ENCODE results near the gene ME3. TPM values are rescaled to one million over a fixed set of nuclear protein-coding genes. Genes with fewer than 3 reads are reported as not detected.

Gene ME3
- total RNA-seq, 4 donors from 2014 or later, result 1.9 to 11.0 (median 6.0) TPM

DNA sequence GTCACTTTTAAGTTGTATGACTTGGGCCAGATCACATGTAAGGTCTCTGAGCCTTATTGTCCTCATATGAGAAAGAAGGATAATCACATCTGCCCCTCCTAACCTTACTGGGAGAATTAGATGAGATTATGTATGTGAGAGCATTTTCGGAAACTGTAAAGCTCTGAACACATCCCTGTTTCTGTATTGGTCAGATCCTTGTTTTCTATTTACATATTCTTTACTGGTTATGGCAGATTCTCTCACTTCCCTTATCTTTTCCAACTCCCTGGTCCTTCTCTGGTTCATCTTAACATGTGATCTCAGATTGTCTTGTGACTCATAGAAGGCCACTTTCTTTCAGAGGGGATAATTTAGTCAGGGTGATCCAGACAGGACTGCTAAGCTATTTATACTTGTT, 255.9 kb downstream of the ME3 start:
- H3K4me3 ChIP-seq (ENCODE audit: low read depth, poor library complexity, severe bottlenecking), result no peak overlapping the region
- DNase-seq (ENCODE audit: low spot score in 2 of 2), result no peak
- 90 to 96% methylated on average over 1 of the region's 1 CpG for WGBS, 2 donors
- TF ChIP-seq POLR2A (IDR thresholded peaks at IDR 0.05), result no peak
- TF ChIP-seq, protein P1, sequence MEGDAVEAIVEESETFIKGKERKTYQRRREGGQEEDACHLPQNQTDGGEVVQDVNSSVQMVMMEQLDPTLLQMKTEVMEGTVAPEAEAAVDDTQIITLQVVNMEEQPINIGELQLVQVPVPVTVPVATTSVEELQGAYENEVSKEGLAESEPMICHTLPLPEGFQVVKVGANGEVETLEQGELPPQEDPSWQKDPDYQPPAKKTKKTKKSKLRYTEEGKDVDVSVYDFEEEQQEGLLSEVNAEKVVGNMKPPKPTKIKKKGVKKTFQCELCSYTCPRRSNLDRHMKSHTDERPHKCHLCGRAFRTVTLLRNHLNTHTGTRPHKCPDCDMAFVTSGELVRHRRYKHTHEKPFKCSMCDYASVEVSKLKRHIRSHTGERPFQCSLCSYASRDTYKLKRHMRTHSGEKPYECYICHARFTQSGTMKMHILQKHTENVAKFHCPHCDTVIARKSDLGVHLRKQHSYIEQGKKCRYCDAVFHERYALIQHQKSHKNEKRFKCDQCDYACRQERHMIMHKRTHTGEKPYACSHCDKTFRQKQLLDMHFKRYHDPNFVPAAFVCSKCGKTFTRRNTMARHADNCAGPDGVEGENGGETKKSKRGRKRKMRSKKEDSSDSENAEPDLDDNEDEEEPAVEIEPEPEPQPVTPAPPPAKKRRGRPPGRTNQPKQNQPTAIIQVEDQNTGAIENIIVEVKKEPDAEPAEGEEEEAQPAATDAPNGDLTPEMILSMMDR (IDR thresholded peaks at IDR 0.05), result no peak
- intact Hi-C loops (cut with DNase I; ENCODE audit: low total_unique reads), result no loop called here

DNA sequence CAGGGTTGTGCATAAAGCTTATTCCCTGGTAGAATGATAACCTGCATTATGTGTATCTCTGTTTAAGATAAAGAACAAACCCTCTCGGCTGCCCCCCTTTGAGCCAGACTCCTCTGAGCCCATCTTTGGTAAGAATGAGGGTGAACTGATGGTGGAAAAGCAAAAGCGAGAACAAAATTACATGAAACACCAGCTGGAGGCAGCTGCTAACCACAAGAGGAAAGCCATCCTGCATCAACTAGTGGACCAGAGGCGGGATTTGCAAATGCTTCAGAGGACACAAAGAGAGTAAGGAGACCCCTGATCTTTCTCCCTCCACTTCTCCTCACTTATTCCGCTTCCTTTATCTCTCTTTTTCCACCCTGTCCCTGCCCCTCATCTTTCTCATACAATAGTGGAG, 257.4 kb downstream of the ME3 start:
- DNase-seq (ENCODE audit: low spot score in 2 of 2), result no peak
- intact Hi-C loops (cut with DNase I; ENCODE audit: low total_unique reads), result no loop called here
- TF ChIP-seq, protein P1 (IDR thresholded peaks at IDR 0.05), result no peak
- no peak for TF ChIP-seq POLR2A (IDR thresholded peaks at IDR 0.05)
- WGBS, 2 donors, result 91 to 93% methylated on average over 4 of the region's 4 CpGs
- H3K4me3 ChIP-seq (ENCODE audit: low read depth, poor library complexity, severe bottlenecking), result no peak overlapping the region

DNA sequence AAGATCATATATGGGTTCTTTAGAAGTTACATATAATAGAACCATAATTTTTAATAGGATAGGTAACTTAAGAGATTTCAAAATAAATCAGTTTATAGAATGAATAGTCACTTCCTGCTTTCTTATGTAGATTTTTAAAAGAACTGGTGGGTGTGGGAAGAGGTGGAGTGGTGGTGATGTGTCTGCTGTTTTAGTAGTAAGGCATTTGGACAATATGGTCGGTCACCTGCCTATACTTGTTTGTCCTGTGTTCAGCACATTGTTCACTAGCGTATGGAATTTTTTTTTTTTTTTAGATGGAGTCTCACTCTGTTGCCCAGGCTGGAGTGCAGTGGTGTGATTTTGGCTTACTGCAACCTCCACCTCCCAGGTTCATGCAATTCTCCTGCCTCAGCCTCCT, 258.4 kb downstream of the ME3 start:
- 90 to 91% methylated on average over 2 of the region's 2 CpGs for WGBS, 2 donors
- no peak overlapping the region for H3K4me3 ChIP-seq (ENCODE audit: low read depth, poor library complexity, severe bottlenecking)
- intact Hi-C loops (cut with DNase I; ENCODE audit: low total_unique reads), result no loop called here
- no peak for TF ChIP-seq POLR2A (IDR thresholded peaks at IDR 0.05)
- TF ChIP-seq, protein P1 (IDR thresholded peaks at IDR 0.05), result no peak
- DNase-seq (ENCODE audit: low spot score in 2 of 2), result no peak

DNA sequence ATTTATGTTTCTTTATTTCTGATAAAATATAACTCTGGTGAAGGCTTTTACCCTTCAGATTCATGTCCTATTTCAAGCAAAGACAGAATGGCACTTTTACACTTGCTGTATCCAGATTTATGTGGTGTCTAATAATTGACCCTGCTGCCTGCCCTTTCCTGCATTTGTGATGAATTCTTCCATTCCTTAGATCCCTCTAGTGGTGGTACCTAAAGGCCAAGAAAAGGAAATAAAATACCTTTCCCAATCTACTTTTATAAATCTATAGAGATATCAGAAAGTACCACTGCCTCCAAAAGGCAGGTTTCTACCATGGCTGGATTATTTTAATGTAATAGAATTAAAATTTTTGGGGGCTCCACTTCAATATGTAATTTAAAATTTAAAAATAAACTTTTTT, 263.6 kb downstream of the ME3 start:
- DNase-seq (ENCODE audit: low spot score in 2 of 2), result no peak
- intact Hi-C loops (cut with DNase I; ENCODE audit: low total_unique reads), result no loop called here
- H3K4me3 ChIP-seq (ENCODE audit: low read depth, poor library complexity, severe bottlenecking), result no peak overlapping the region
- no peak for TF ChIP-seq POLR2A (IDR thresholded peaks at IDR 0.05)
- TF ChIP-seq, protein P1 (IDR thresholded peaks at IDR 0.05), result no peak

DNA sequence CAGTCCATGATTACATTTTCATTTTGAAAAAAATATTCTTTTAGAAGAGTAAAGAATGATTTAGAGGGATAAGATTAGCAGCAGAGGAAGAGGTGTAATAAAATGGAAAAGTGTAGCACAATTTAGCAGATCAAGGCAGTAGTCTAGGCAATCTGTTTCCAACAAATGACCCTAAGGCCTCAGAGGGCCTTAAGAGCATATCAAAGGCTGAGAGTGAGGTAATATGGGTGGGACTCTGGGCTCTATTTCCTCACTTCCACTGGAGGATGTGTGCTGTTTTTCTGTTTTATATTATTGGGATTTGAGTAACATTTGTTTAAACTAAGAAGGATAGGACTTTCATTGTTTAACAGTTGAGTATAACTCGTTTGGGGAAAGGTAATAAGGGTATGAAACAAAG, 269.0 kb downstream of the ME3 start:
- no peak for DNase-seq (ENCODE audit: low spot score in 2 of 2)

DNA sequence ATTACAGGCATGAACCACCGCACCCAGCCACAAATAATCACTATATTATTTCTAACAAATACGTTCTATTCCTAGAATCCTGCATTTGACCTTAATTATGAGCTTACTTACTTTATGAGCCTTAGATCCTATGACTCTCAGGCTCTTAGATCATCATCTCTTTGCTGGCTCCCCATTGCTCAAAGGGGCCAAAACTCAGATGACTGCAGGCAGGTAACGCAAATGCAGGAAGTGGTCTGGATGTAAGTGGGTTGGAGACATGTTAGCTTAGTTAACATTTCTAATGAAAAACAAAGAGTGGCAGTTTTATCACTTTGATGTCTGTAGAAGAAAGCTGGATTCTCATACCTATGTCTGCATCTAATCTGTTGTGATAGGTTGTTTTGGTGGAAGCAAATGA, 274.3 kb downstream of the ME3 start:
- intact Hi-C loops (cut with DNase I; ENCODE audit: low total_unique reads), result no loop called here
- DNase-seq (ENCODE audit: low spot score in 2 of 2), result no peak
- 95 to 96% methylated on average over 3 of the region's 3 CpGs for WGBS, 2 donors
- no peak for TF ChIP-seq POLR2A (IDR thresholded peaks at IDR 0.05)
- TF ChIP-seq, protein P1 (IDR thresholded peaks at IDR 0.05), result no peak
- H3K4me3 ChIP-seq (ENCODE audit: low read depth, poor library complexity, severe bottlenecking), result no peak overlapping the region

More for the DNA sequence above, 269.0 kb downstream of the ME3 start:
- intact Hi-C loops (cut with DNase I; ENCODE audit: low total_unique reads), result no loop called here
- no peak overlapping the region for H3K4me3 ChIP-seq (ENCODE audit: low read depth, poor library complexity, severe bottlenecking)
- TF ChIP-seq, protein P1 (IDR thresholded peaks at IDR 0.05), result no peak
- TF ChIP-seq POLR2A (IDR thresholded peaks at IDR 0.05), result no peak
- WGBS, 2 donors, result 56 to 76% methylated on average over 1 of the region's 1 CpG

Data from lower leg skin (tissue), 4 donors.